DLD1 (cell line): ENCODE measurements around the gene GRIP2.

Source experiments
- in situ Hi-C: cut with HindIII; loops from 2 replicates; pipeline ENCODE4 v1.10.0; 2017; ENCODE audit warnings: low sequenced_read_pairs

The GRIP2 gene

GRCh38 chr3:14541646-14542045, 1.5 kb upstream of the GRIP2 start:
- in situ Hi-C loops, result no loop called here

DNA sequence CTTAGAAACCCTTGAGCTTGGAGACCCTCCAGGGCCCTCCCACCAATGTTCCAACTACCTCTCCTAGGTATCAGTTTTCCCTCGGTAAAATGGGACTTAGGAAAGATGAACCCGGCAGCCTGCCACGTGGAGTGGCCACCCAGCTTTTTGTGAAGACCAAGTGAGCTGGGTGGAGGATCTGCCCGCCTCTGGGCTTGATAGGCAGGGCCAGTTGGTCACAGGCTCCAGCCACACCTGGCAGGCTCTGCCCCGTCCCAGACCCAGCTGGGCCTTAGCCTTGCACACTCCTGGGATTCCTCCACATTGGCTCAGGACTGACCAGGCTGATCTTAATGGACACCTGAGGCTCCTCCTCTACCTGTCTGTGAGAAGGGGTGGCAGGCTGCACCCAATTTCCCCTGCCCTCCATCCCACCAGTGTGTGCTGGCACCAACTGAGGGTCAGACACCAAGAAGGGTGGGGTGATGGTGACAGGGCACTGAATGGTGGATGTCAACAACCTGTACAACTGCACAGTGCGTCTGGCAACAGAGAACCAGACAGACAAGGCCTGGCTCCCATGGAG, 761 bp upstream of the GRIP2 start:
- in situ Hi-C loops, result no loop called here

DNA sequence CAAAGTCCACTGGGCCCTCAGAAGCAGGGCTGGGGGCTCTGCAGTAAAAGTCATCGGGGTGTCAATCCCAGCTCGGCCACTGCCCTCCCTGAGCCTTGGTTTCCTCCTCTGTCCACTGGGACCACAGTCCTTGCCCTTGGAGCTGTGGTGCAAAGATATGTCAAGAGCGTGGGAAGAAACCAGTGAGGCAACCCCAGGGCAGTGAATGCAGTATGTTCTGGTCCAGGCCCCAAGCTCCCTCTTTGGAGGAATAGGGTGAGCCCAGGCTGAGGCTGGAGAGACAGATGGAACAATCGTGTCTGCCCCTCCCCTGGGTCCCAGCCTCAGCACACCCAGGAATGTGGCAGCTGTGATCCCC, 779 bp downstream of the GRIP2 start:
- in situ Hi-C loops, result no loop called here

DNA sequence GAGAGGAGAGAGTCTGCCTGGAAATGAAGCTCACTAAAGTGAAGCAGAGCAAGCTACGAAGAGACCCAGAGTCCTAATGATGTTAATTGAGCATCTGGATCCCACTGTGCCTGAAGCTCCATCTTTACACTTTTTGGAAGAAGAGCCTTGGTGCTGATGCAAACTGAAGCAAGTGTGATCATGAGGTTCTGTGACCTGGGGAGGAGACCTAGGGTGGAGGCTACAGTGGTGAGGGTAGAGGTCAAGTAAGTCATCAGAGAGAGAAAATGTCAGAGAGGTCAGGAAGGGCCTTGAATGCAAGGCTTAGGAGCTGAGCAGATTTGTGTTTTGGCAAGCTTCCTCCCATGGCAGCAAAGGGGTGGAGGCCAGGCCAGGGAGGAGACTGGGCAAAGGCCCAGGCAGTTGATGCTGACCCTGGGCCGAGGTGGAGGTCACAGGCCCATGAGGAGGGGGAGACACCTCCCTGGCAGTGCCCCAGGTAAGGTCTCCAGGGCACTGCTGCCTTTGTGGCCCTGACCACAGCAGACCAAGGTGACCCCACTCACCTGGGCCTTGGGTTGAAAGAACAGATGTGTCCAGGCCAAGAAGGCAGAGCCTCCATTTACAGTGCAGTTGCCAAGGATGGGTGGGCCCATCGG, 1.6 kb downstream of the GRIP2 start:
- in situ Hi-C loops, result no loop called here

- in situ Hi-C loops, result no loop called here
Measured at GRCh38 chr3:14537590-14538450, 2.3 kb downstream of the GRIP2 start.

DNA sequence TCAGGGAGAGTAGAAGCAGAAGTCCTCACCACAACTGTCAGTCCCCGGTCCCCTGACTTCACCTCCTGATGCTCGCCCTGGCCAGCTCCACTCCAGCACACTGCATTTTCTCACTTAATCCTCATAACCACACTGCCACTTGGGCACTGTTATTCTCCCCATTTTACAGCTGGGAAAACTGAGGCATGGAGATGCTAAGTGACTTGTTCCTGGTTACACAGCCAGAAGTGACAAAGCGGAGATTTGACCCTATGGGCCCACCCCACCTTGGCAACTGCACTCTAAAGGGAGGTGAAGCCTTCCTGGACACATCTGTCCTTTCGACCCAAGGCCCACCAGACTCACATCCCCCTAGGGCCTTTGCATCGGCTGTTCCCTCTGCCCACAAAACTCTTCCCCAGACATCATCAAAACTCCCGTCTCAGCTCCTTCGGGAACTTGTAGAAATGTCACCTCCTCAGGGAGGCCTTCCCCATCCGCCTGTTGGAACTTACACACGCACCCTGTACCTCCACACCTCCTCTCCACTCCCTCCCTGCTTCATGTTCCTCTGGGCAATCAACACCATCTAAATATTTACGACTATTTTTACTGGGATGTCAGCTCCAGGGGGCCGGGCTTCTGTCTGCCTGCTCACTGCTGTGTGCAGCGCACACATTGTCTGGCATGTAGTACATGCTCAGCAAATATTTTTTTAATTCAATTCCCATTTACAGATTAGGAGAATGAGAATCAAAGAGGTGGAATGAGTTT, 3.1 kb downstream of the GRIP2 start:
- in situ Hi-C loops, result no loop called here

- in situ Hi-C loops, result no loop called here
Measured at GRCh38 chr3:14536055-14536815, 3.9 kb downstream of the GRIP2 start.

DNA sequence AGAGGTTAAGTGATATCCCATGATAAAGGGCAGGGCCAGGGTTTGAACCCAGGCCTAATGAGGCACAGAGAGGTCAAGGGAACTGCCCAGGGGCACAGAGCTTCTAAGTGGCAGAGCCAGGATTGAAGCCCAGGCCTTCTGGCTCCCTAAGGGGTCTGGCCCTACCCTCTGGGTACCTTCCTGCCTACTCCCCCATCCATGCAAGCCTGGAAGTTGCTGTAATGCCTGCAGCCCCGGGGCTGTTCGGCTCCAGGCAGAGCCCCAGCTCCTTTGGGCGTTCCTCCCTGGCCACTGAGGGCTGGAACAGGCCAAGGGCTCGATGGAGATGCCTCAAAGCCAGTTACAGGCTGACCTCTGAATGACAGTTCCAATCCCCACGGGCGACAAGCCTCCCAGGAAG, 4.5 kb downstream of the GRIP2 start:
- in situ Hi-C loops, result no loop called here

DNA sequence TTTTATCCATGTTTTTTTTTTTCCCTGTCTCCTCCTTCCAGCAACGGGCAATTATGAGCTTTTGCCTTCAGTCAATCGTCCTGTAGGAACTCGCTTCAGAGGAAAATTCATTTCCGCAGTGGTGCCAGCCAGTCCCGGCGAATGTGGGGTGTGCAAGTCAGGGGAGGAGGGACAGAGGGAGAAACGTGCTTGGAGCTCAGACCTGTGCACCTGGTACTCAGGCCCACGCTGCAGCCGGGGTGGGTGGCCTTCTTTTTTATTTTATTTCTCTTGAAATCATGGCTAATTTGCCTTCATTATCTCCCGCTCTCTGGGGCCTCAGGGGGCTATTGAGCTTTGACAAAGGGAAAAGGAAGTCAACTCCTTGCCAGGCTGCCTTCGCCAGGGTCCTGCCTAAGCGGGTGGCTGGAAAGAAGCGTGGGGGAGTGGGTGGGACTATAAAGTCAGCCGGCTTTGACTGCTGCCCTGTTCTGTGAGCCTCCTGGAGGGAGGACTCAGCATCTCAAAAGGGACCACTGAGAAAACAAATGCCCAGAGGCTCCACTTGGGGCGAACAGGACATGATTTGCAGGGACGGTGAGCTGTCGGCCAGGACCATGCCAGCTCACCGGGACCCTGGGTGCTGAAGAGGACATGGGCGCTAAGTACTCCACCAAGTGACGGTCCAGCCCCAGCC, 5.5 kb downstream of the GRIP2 start:
- in situ Hi-C loops, result no loop called here

- in situ Hi-C loops, result no loop called here
Measured at GRCh38 chr3:14533457-14533958, 6.6 kb downstream of the GRIP2 start.

DNA sequence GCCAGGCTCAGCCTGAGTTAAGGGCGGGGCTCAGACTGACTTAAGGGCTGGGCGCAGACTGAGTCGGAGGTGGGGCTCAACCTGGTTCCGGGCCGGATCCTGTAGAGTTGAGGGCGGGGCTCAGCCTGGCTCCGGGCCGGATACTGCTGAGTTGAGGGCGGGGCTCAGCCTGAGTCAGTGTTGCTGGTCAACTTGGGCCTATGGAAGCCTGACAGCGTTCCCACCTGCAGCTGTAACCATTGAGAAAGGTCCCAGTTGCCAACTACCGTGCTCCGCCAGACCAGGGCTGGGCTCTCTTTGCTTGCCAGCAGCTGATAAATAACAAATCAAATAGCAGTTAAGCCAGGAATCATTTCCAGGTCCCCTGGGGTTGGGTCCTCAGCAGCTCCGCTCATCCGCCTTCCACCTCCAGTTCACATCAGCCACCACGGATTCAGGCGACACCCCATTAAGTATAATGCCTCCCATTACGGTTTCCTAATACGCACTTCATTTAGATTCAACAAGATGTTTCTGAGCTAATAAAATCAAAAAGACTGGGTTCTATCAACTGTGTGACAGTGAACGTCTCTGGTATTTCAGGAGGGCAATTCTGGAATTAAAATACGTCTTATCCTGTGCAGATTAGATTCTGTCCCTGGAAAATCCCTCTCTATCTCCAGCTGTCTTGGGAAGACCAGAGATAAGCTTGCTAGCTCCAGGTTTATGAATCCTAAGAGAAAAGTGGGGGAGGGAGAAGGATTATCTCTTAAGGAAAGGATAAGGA, 7.3 kb downstream of the GRIP2 start:
- in situ Hi-C loops, result no loop called here

- in situ Hi-C loops, result no loop called here
Measured at GRCh38 chr3:14531856-14532395, 8.2 kb downstream of the GRIP2 start.

DNA sequence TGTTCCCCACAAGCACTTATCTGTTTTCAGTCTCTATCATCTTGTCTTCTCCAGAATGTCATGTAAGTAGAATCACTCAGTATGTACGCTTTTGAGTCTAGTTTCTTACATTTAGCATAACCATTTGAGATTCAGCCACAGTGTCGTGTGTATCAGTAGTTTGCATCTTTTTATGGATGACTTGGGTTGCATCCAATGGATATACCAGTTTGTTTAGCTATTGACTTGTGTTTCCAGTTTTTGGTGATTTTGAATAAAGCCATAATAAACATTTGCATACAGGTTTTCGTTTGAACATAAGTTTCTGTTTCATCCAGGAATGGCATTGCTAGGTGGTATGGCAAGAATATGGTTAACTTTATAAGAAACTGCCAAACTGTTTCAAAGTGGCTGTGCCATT, 12.1 kb downstream of the GRIP2 start:
- in situ Hi-C loops, result no loop called here

DNA sequence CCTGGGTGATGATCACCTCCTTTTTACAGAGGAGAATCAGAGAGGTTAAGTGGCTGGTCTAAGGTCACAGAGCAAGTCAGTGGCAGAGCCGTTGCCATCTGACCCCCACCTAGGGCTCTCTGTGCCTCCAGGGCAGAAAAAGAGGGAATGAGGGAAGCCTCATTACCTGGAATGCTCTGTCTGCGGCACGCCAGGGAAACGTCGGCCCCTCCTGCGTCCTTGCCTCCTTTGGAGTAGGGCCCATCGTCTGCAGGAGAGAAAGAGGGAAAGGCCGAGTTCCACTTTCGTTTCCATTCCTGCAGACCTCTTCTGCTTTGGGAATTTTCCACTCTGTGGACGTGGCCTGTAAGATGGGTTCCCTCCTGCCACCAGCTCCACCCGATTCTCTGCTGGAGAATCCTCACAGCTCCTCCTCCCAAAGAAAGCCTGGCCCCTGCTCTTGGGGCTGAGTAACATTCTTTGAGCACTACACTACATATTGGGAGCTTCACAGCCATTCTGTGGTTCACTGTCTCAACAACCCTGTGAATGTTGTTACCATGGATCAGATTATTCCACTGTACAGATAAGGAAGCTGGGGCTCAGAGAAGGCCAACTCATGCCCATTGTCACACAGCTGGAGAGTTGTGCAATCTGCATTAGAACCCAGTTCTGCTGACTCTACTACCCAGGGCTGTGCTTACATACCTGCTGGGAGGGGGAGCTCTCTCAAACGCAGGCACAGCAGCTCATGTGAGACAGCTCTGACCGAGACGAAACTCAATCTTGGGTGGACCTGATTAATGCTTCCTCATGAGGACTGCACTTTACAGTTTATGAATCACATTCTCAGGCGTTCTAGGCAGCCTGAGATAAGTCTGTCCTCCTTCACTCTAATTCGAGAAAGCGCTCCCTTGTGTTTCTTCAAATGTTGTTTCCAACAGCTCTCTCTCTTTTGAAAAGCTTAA, 14.2 kb downstream of the GRIP2 start:
- in situ Hi-C loops, result no loop called here

- in situ Hi-C loops, result no loop called here
Measured at GRCh38 chr3:14524920-14525660, 15.1 kb downstream of the GRIP2 start.

- in situ Hi-C loops, result no loop called here
Measured at GRCh38 chr3:14524311-14524711, 15.8 kb downstream of the GRIP2 start.

DNA sequence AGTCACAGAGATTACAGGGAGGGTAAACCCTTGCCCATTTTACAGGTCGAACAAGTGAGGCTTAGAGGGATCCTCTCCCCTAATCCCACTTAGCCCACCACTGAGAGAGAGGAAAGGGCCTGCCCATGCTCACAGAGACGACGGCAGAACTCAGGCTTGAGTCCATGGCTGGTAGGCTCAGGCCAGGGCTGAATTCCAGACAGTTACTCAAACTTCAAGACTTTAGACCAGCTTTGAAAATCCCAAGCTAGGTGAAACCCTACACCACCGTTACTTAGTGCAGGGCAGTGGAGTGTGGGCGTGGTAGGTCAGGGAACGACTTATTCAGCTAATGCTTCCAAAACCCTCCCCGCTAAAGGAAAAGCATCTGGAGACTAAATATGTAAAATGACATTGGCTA, 16.4 kb downstream of the GRIP2 start:
- in situ Hi-C loops, result no loop called here
